ENCODE results near the gene MCEMP1. TPM values are rescaled to one million over a fixed set of nuclear protein-coding genes. Genes with fewer than 3 reads are reported as not detected.

The MCEMP1 gene
- total RNA-seq, 3 donors from 2014 or later, result 1.0 to 2.4 TPM; not detected in 1

DNA sequence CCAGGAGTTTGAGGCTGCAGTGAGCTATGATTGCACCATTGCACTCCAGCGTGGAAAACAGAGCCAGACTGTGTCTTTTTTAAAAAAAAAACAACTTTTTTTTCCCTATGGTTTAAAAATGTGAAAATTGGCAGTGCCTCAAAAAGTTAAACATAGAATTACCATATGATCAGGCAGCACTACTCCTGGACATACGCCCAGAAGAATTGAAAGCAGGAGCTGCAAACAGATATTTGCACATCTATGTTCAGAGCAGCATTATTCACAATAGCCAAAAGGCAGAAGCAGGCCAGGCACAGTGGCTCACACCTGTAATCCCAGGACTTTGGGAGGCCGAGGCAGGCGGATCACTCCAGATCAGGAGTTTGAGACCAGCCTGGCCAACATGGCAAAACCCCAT lies 11.8 kb upstream of the MCEMP1 start:
- no peaks in the 10 kb centered on the region for H3K36me3 ChIP-seq
- H3K4me3 ChIP-seq, result no peak overlapping the region
- no peaks in the 10 kb centered on the region for H3K4me1 ChIP-seq
- TF ChIP-seq, protein P1, sequence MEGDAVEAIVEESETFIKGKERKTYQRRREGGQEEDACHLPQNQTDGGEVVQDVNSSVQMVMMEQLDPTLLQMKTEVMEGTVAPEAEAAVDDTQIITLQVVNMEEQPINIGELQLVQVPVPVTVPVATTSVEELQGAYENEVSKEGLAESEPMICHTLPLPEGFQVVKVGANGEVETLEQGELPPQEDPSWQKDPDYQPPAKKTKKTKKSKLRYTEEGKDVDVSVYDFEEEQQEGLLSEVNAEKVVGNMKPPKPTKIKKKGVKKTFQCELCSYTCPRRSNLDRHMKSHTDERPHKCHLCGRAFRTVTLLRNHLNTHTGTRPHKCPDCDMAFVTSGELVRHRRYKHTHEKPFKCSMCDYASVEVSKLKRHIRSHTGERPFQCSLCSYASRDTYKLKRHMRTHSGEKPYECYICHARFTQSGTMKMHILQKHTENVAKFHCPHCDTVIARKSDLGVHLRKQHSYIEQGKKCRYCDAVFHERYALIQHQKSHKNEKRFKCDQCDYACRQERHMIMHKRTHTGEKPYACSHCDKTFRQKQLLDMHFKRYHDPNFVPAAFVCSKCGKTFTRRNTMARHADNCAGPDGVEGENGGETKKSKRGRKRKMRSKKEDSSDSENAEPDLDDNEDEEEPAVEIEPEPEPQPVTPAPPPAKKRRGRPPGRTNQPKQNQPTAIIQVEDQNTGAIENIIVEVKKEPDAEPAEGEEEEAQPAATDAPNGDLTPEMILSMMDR (IDR thresholded peaks at IDR 0.05), result no peak
- TF ChIP-seq POLR2AphosphoS5 (IDR thresholded peaks at IDR 0.05), result no peak
- no peak for TF ChIP-seq POLR2A (IDR thresholded peaks at IDR 0.05)
- H3K9me3 ChIP-seq, result no peaks in the 10 kb centered on the region
- no peak for DNase-seq (ENCODE audit: low spot score in 2 of 2)
- intact Hi-C loops (cut with DNase I; ENCODE audit: low total_unique reads), result no loop called here
- peaks cover 0 to 12% of the 10 kb centered on the region in 2 donors for H3K27me3 ChIP-seq
- no peak overlapping the region for H3K27ac ChIP-seq

DNA sequence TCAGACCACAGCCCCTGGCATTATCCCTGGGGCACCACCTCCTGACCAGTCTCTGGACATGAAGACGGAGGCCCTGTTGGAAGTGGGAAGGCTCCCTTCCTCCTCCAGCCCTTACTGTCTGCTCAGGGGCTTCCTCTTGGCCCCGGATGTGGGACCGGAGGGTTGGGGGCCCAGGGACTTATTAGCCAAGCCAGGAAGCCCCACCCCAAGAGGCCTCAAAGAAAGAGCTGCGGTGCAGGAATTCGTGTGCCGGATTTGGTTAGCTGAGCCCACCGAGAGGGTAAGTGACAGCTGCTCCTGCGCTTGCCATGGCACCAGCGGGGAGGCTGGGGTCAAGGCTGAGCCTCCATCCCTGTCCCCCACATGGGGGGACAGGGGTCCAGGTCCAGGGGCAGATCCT lies 8.0 kb upstream of the MCEMP1 start, which contains the start of gene RETN:
Gene RETN, plus strand, starts transcription at position 208 of the 400 bp plus-strand sequence. CDS start 278 bp downstream, outside the sequence.
- H3K27ac ChIP-seq, result no peak within 1 kb of the TSS
- peaks cover 0 to 32% of the 10 kb centered on the region in 2 donors for H3K27me3 ChIP-seq
- no peaks in the 10 kb centered on the region for H3K4me1 ChIP-seq
- no peaks in the 10 kb centered on the region for H3K9me3 ChIP-seq
- DNase-seq (ENCODE audit: low spot score in 2 of 2), result no peak
- H3K36me3 ChIP-seq, result no peaks in the 10 kb centered on the region
- intact Hi-C loops (cut with DNase I; ENCODE audit: low total_unique reads), result no loop called here
- H3K4me3 ChIP-seq, result peak within 1 kb of the TSS in 1 of 3 donors; percentile 52
- TF ChIP-seq POLR2AphosphoS5 (IDR thresholded peaks at IDR 0.05) (no peak), POLR2A (IDR thresholded peaks at IDR 0.05) (no peak)
- TF ChIP-seq, protein P1 (IDR thresholded peaks at IDR 0.05), result no peak

DNA sequence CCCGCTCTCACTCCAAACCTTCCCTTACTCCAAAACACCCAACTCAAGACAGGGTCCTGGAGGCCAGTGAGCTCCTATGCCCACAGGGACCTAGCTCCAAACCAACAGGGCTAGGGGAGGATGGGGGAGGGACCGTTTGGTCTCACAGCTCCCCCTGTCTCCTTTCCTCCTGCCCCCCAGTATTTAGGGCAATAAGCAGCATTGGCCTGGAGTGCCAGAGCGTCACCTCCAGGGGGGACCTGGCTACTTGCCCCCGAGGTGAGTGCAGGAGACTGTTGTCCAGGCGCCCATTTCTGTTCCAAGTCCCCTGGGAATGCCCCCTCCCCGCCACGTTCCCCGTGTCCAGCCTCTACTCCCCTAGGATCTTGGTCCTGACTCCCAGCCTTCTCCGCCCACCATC lies 7.2 kb upstream of the MCEMP1 start:
- no peak overlapping the region for H3K4me3 ChIP-seq
- TF ChIP-seq POLR2A (IDR thresholded peaks at IDR 0.05) (no peak), POLR2AphosphoS5 (IDR thresholded peaks at IDR 0.05) (no peak)
- TF ChIP-seq, protein P1 (IDR thresholded peaks at IDR 0.05), result no peak

DNA sequence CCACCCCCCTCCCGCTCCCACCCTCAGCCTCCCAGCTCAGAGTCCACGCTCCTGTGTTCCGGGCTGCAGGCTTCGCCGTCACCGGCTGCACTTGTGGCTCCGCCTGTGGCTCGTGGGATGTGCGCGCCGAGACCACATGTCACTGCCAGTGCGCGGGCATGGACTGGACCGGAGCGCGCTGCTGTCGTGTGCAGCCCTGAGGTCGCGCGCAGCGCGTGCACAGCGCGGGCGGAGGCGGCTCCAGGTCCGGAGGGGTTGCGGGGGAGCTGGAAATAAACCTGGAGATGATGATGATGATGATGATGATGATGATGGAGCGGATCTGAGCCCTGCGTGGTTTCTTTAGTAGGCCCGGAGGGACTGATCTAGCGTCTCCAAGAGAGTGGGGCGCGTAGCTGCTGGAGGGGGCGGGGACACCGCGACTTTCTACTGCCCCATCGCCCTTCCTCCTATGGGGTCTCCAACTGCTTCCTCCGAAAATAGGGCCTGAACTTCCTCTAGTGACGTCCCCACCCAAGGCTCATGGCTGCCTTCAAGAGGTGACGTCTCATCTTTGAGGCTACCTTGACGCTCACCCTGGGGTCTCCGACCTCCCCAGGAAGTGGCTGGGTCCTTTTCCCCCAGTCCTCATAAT lies 6.6 kb upstream of the MCEMP1 start:
- DNase-seq (ENCODE audit: low spot score in 2 of 2), result no peak
- H3K27ac ChIP-seq, result no peak overlapping the region
- peaks cover 0 to 32% of the 10 kb centered on the region in 2 donors for H3K27me3 ChIP-seq
- no peaks in the 10 kb centered on the region for H3K4me1 ChIP-seq
- H3K9me3 ChIP-seq, result no peaks in the 10 kb centered on the region
- no peaks in the 10 kb centered on the region for H3K36me3 ChIP-seq
- peak overlapping the region in 2 of 3 donors; percentile 11 to 52 for H3K4me3 ChIP-seq
- intact Hi-C loops (cut with DNase I; ENCODE audit: low total_unique reads), result loop anchor here (10.0 kb wide), 1 partner anchor 105 kb away; no protein-coding TSS in a partner anchor
- TF ChIP-seq POLR2A (IDR thresholded peaks at IDR 0.05) (no peak), POLR2AphosphoS5 (IDR thresholded peaks at IDR 0.05) (no peak)
- TF ChIP-seq, protein P1 (IDR thresholded peaks at IDR 0.05), result no peak

More for the DNA sequence above, 7.2 kb upstream of the MCEMP1 start:
- Histone ChIP-seq H3K4me1 (no peaks in the 10 kb centered on the region), H3K36me3 (no peaks in the 10 kb centered on the region), H3K9me3 (no peaks in the 10 kb centered on the region), H3K27ac (no peak overlapping the region), H3K27me3 (peaks cover 0 to 32% of the 10 kb centered on the region in 2 donors)
- no peak for DNase-seq (ENCODE audit: low spot score in 2 of 2)
- intact Hi-C loops (cut with DNase I; ENCODE audit: low total_unique reads), result loop anchor here (10.0 kb wide), 1 partner anchor 105 kb away; no protein-coding TSS in a partner anchor

DNA sequence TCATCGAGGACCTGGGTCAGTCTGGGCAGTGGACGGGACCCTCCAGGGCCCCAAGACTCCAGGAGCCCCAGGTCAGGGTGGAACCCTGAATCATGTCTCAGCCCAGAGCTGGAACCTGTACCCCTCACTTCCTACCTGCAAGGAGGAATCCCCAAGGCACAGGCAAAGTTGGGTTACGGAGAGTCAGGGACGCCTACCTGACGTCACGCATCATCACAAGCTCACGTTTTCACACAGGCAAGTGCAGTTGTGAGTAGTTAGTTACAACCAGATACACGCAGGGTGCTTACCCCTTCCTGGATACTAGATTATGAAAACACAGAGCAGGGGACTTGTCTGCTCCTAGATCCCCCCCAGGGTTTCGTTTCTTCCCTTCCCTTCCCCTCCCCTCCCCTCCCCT lies 6.1 kb upstream of the MCEMP1 start:
- intact Hi-C loops (cut with DNase I; ENCODE audit: low total_unique reads), result loop anchor here (10.0 kb wide), 1 partner anchor 106 kb away; no protein-coding TSS in a partner anchor

More for the DNA sequence above, 6.1 kb upstream of the MCEMP1 start:
- no peak for DNase-seq (ENCODE audit: low spot score in 2 of 2)
- peaks cover 0 to 32% of the 10 kb centered on the region in 2 donors for H3K27me3 ChIP-seq
- H3K36me3 ChIP-seq, result no peaks in the 10 kb centered on the region
- H3K4me1 ChIP-seq, result no peaks in the 10 kb centered on the region
- H3K9me3 ChIP-seq, result no peaks in the 10 kb centered on the region
- no peak overlapping the region for H3K27ac ChIP-seq
- no peak for TF ChIP-seq POLR2A (IDR thresholded peaks at IDR 0.05)
- no peak for TF ChIP-seq POLR2AphosphoS5 (IDR thresholded peaks at IDR 0.05)
- TF ChIP-seq, protein P1 (IDR thresholded peaks at IDR 0.05), result no peak
- H3K4me3 ChIP-seq, result no peak overlapping the region

All from breast epithelium (tissue), 4 donors.